CD4-positive, alpha-beta memory T cell (primary cell): Measurements from ENCODE around the gene TRIM38. TPM values are rescaled to one million over a fixed set of nuclear protein-coding genes. Genes with fewer than 3 reads are reported as not detected.

Source experiments
- CTCF ChIA-PET: fragments of 350-600 bp; sonication (Branson Sonifier 250); formaldehyde crosslinking; loops from one replicate; lab custom pipeline; 2021; ENCODE audit warnings: inconsistent platforms; ENCODE audit not compliant: partially characterized antibody; lab: Charles Lee
- POLR2A ChIA-PET: fragments of 350-600 bp; sonication (Branson Sonifier 250); formaldehyde crosslinking; loops from one replicate; lab custom pipeline; 2021; ENCODE audit not compliant: partially characterized antibody; lab: Charles Lee
- DNase-seq, 5 donors: peaks; one replicate each; pipeline versions ENCODE4 v3.0.0 to v3.0.0-alpha.2; 2020 to 2022; ENCODE audit warnings: mixed read lengths in 1 of 5
- H3K27ac ChIP-seq: one replicate; pipeline ENCODE4 v1.7.0; 2013; ENCODE audit warnings: low read depth, low read length
- H3K27me3 ChIP-seq: 2 replicates; pipeline ENCODE4 v1.7.0; 2013; ENCODE audit warnings: mild to moderate bottlenecking, low read length, moderate library complexity; ENCODE audit not compliant: insufficient read depth
- H3K36me3 ChIP-seq: 2 replicates; pipeline ENCODE4 v1.7.0; 2013; ENCODE audit warnings: mild to moderate bottlenecking, low read length, moderate library complexity; ENCODE audit not compliant: insufficient read depth
- H3K4me1 ChIP-seq: 2 replicates; pipeline ENCODE4 v1.7.0; 2013; ENCODE audit warnings: mild to moderate bottlenecking, low read length, moderate library complexity; ENCODE audit not compliant: insufficient read depth
- H3K4me3 ChIP-seq, 2 donors: one replicate each; pipeline ENCODE4 v1.7.0; 2013; ENCODE audit warnings: low read length in 2 of 2, mild to moderate bottlenecking in 1 of 2
- H3K9me3 ChIP-seq, 2 donors: one replicate each; pipeline ENCODE4 v1.7.0; 2013; ENCODE audit warnings: low read length in 2 of 2, control low read depth in 1 of 2; ENCODE audit not compliant: control insufficient read depth in 1 of 2
- H3K27ac Mint-ChIP-seq, 7 donors: one replicate each; pipeline ENCODE4 v1.8.0; 2020 to 2021; ENCODE audit warnings: mixed read lengths in 7 of 7, mild to moderate bottlenecking in 6 of 7, inconsistent platforms in 3 of 7, moderate library complexity in 3 of 7
- H3K27me3 Mint-ChIP-seq, 2 donors: one replicate each; pipeline ENCODE4 v1.8.0; 2020 to 2021; ENCODE audit warnings: mixed read lengths in 2 of 2
- H3K36me3 Mint-ChIP-seq, 2 donors: one replicate each; pipeline ENCODE4 v1.8.0; 2020 to 2021; ENCODE audit warnings: mixed read lengths in 2 of 2, inconsistent platforms in 1 of 2, mild to moderate bottlenecking in 1 of 2
- H3K4me1 Mint-ChIP-seq, 4 donors: one replicate each; pipeline ENCODE4 v1.8.0; 2020 to 2021; ENCODE audit warnings: mixed read lengths in 4 of 4, mild to moderate bottlenecking in 1 of 4
- H3K4me3 Mint-ChIP-seq, 8 donors: one replicate each; pipeline ENCODE4 v1.8.0; 2020 to 2021; ENCODE audit warnings: mixed read lengths in 8 of 8, mild to moderate bottlenecking in 7 of 8, moderate library complexity in 6 of 8, inconsistent platforms in 3 of 8
- H3K9me3 Mint-ChIP-seq, 8 donors: one replicate each; pipeline ENCODE4 v1.8.0; 2020 to 2021; ENCODE audit warnings: mixed read lengths in 8 of 8, mild to moderate bottlenecking in 5 of 8, inconsistent platforms in 3 of 8, moderate library complexity in 1 of 8
- intact Hi-C: fragments of 100-400 bp; cut with micrococcal nuclease; formaldehyde crosslinking; loops from one replicate; pipeline ENCODE4 v1.15.1; 2023
- polyA plus RNA-seq, 2 donors: library from polyadenylated mRNA; unstranded; fragments of 300-500 nt; fragmentation: Illumina TruSeq; gene quantifications; one replicate each; pipeline ENCODE4 v1.2.3, GENCODE V29; 2021
- total RNA-seq, 2 experiments: library from RNA; stranded (reverse); gene quantifications; one replicate each; pipeline ENCODE4 v1.2.3, GENCODE V29; 2021

TRIM38 gene
- total and polyA plus RNA-seq, 4 experiments from 2014 or later, result 4.5 to 37.7 (median 23.8) TPM

DNA sequence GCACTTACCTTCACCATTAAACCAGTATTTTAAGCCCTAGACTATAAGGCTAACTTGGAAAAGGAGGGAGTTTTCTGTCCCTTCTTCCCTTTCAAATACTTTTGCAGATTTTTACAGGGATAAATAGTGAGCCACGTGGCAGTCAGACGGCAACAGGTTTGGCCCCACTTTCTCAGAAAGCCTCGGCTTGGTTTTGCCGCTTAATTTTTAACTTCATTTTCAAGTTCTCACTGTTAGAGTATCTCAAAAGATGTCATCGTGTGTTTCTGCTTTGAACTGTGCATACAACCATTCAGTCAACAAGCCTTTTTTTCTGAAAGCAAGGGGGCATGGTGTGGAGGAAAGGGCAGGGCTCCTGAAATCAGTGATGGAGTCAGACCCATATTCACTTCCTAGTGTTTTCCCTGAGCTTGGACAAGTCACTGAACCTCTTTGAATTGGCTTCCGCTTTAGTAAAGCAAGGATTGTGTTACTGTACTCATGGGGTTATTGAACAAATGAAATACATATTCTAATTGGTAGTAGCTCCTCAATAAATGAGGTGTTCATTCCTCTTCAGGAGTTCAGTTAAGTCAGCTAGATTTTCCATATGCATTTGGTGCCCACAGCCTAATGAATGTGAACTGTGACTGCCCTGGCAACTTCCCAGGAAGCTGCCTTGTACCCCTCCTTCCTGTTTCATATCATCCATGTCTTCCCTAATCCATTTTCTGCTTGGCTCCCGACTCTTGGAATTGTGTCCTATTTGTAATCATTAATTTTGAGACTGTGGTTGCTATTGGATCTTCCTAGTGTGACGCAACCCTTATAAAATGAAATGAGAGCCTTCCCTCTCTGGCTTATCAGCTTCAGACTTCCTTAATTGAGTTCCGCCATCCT is 31.8 kb upstream of the TRIM38 start, which contains the start of gene SLC17A2:
SLC17A2 (minus strand) TSS at position 160 of the 879 bp plus-strand sequence. CDS start 4,895 bp downstream, outside the sequence.
- Mint-ChIP-seq H3K36me3 (no peaks in the 10 kb centered on the region), H3K4me1 (no peaks in the 10 kb centered on the region), H3K27me3 (peaks cover 0 to 4% of the 10 kb centered on the region in 2 donors), H3K9me3 (no peaks in the 10 kb centered on the region), H3K4me3 (no peak within 1 kb of the TSS), H3K27ac (no peak within 1 kb of the TSS)
- no peak within 1 kb of the TSS for H3K27ac ChIP-seq
- no peak for DNase-seq
- H3K27me3 ChIP-seq, result no peaks in the 10 kb centered on the region
- no peaks in the 10 kb centered on the region for H3K4me1 ChIP-seq
- POLR2A ChIA-PET, result no interaction called here
- H3K9me3 ChIP-seq, result no peaks in the 10 kb centered on the region
- H3K4me3 ChIP-seq, result no peak within 1 kb of the TSS
- CTCF ChIA-PET, result no interaction called here
- intact Hi-C loops, result no loop called here
- no peaks in the 10 kb centered on the region for H3K36me3 ChIP-seq

DNA sequence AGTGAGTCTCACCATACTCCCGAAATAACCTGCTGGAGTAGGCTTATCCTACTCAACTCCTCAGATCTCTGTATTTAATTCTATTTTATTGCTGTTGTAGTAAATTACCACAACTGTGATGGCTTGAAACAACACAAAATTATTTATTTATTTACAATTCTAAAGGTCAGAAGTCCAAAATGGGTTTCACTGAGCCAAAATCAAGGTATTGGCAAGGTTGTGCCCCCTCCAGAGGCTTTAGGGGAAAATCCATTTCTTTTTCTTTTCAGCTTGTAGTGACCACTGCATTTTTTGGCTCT is 31.2 kb upstream of the TRIM38 start:
- Mint-ChIP-seq H3K36me3 (no peaks in the 10 kb centered on the region), H3K9me3 (no peaks in the 10 kb centered on the region), H3K4me3 (no peak overlapping the region), H3K27me3 (peaks cover 0 to 5% of the 10 kb centered on the region in 2 donors), H3K4me1 (no peaks in the 10 kb centered on the region), H3K27ac (no peak overlapping the region)
- ChIA-PET CTCF (no interaction called here), POLR2A (no interaction called here)
- H3K27me3 ChIP-seq, result no peaks in the 10 kb centered on the region
- DNase-seq, result no peak
- no peaks in the 10 kb centered on the region for H3K9me3 ChIP-seq
- H3K4me1 ChIP-seq, result no peaks in the 10 kb centered on the region
- H3K36me3 ChIP-seq, result no peaks in the 10 kb centered on the region
- H3K27ac ChIP-seq, result no peak overlapping the region
- H3K4me3 ChIP-seq, result no peak overlapping the region
- intact Hi-C loops, result no loop called here

DNA sequence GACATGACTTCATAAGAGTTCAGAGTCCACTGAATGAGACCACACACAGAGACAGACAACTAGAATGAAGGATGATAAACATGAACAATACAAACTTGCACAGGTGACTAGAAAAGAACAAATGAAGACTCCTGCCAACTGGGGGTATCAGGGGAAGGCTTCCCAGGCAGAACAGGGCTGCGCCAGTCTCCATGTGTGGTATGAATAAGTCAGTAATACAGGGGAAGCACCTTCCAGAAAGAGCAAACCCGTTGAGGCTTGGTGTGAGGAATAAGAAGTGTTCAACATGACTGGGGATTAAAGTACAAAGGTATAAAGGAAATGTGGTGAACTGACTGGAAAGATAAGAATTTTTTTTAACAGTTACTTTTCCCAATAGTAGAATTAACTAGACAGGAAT is 28.4 kb upstream of the TRIM38 start:
- POLR2A ChIA-PET, result no interaction called here
- Histone ChIP-seq H3K36me3 (no peaks in the 10 kb centered on the region), H3K4me3 (no peak overlapping the region), H3K27ac (no peak overlapping the region), H3K9me3 (no peaks in the 10 kb centered on the region), H3K27me3 (no peaks in the 10 kb centered on the region), H3K4me1 (no peaks in the 10 kb centered on the region)
- H3K36me3 Mint-ChIP-seq, result no peaks in the 10 kb centered on the region
- no peak overlapping the region for H3K4me3 Mint-ChIP-seq
- CTCF ChIA-PET, result no interaction called here
- intact Hi-C loops, result no loop called here
- H3K27me3 Mint-ChIP-seq, result peaks cover 0 to 8% of the 10 kb centered on the region in 2 donors
- no peaks in the 10 kb centered on the region for H3K4me1 Mint-ChIP-seq
- no peak overlapping the region for H3K27ac Mint-ChIP-seq
- no peak for DNase-seq
- no peaks in the 10 kb centered on the region for H3K9me3 Mint-ChIP-seq

DNA sequence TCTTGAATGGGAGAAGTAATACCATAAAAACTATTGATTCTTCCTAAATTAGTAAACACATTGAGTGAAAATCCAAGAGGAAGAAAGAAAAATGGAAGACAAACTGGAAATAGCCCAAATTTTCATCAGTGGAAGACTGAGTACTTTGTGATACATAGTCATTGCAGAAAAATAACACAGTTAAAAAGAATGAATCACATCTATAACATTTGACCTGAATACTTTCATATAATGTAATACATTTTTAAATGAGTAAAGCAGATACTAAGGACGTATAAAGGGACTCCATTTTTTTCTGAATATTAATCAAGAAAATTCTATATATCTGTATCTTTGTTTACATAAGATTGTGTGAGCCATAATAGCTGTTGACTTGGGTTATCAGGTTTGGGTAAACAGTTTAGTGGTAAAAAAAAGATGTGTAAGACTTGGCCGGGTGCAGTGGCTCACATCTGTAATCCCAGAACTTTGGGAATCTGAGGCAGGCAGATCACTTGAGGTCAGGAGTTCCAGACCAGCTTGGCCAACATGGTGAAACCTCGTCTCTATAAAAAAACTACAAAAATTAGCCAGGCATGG is 27.8 kb upstream of the TRIM38 start:
- CTCF ChIA-PET, result no interaction called here
- no peaks in the 10 kb centered on the region for H3K4me1 ChIP-seq
- no peak overlapping the region for H3K27ac Mint-ChIP-seq
- H3K27me3 Mint-ChIP-seq, result peaks cover 0 to 8% of the 10 kb centered on the region in 2 donors
- no peaks in the 10 kb centered on the region for H3K9me3 Mint-ChIP-seq
- no peak overlapping the region for H3K27ac ChIP-seq
- intact Hi-C loops, result no loop called here
- no peak for DNase-seq
- no peaks in the 10 kb centered on the region for H3K36me3 ChIP-seq
- no peaks in the 10 kb centered on the region for H3K27me3 ChIP-seq
- H3K4me3 Mint-ChIP-seq, result no peak overlapping the region
- H3K4me3 ChIP-seq, result no peak overlapping the region
- no peaks in the 10 kb centered on the region for H3K9me3 ChIP-seq
- POLR2A ChIA-PET, result no interaction called here
- H3K36me3 Mint-ChIP-seq, result no peaks in the 10 kb centered on the region
- H3K4me1 Mint-ChIP-seq, result no peaks in the 10 kb centered on the region

DNA sequence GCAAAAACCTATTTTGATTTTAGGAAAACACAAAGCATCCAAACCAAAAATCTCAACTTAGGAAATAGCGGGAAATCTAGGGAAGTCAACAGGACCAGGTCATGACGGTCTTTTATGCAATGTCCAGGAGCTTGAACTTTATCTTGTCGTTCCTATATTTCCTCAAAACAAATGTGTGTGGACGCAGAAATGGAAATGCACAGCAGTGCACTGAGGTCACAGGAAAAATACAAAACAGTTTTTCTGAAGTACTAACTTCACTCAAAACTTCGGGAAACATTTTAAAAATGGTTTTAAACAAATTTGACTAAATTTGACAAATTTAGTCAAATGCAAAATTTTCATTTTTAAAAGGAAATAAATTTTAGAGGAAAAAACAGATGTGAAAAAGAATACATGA is 26.6 kb upstream of the TRIM38 start:
- POLR2A ChIA-PET, result no interaction called here
- H3K9me3 ChIP-seq, result no peaks in the 10 kb centered on the region
- Mint-ChIP-seq H3K27me3 (peaks cover 0 to 8% of the 10 kb centered on the region in 2 donors), H3K4me1 (no peaks in the 10 kb centered on the region), H3K27ac (no peak overlapping the region), H3K9me3 (no peaks in the 10 kb centered on the region), H3K4me3 (no peak overlapping the region), H3K36me3 (no peaks in the 10 kb centered on the region)
- intact Hi-C loops, result no loop called here
- H3K4me3 ChIP-seq, result no peak overlapping the region
- no peaks in the 10 kb centered on the region for H3K36me3 ChIP-seq
- H3K27ac ChIP-seq, result no peak overlapping the region
- no peaks in the 10 kb centered on the region for H3K27me3 ChIP-seq
- no peak for DNase-seq
- no peaks in the 10 kb centered on the region for H3K4me1 ChIP-seq
- CTCF ChIA-PET, result interaction anchor here (1.6 kb wide), 1 partner anchor 54 kb away, joined by 4 read pairs; no protein-coding TSS in a partner anchor

DNA sequence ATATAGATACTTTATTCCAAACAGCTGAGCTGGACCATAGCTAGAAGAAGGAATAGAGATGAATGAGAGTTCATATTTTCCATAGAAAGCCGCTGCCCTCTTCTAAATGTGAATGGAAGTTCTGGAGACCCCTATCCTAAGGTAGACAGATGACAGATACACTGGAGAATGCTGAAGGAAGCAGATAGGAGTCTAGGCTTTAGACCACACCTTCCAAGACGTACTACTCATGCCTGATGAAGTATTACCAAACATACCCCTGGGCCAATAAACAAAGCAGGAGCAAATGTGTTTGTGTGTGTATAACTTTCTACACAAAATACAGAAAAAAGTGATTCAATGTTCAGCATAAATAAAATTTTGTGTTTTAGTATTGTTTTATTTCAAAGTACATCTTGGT is 23.0 kb upstream of the TRIM38 start:
- H3K27me3 ChIP-seq, result no peaks in the 10 kb centered on the region
- Mint-ChIP-seq H3K9me3 (no peaks in the 10 kb centered on the region), H3K27ac (no peak overlapping the region), H3K36me3 (no peaks in the 10 kb centered on the region), H3K4me3 (no peak overlapping the region), H3K4me1 (no peaks in the 10 kb centered on the region), H3K27me3 (peaks cover 0 to 4% of the 10 kb centered on the region in 2 donors)
- DNase-seq, result no peak
- H3K27ac ChIP-seq, result no peak overlapping the region
- H3K4me1 ChIP-seq, result no peaks in the 10 kb centered on the region
- H3K36me3 ChIP-seq, result no peaks in the 10 kb centered on the region
- no peak overlapping the region for H3K4me3 ChIP-seq
- intact Hi-C loops, result no loop called here
- H3K9me3 ChIP-seq, result no peaks in the 10 kb centered on the region
- POLR2A ChIA-PET, result no interaction called here
- CTCF ChIA-PET, result interaction anchor here (0.7 to 1.7 kb wide), 3 partner anchors 54 to 222 kb away, joined by 3 to 6 read pairs (median 3); no protein-coding TSS in a partner anchor

DNA sequence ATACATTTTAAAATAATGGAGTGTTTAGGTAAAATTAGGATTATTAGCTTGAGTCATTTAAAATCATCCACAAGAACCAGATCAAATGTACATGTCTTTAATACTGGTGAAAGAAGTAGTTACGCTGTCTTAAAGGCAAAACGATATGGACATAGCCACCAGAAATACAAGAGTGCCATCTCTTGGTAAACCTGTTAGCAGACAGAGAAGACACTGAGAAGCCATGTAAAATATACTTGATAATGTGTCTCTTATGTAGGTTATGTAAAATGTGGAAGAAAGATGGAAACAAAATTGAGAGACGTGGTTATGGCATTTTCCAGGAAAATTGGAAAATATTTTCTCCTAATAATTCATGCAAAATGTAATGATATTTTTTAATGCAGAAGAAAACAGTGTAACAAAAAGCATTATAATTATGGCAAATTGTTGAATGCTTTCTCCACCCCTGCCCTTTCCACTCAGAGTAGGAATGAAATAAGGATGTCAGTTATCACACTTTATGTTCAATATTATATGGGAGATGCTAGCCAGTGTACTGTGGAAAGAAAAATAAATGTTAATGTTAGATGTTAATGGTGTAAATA is 19.9 kb upstream of the TRIM38 start:
- H3K27me3 ChIP-seq, result no peaks in the 10 kb centered on the region
- Mint-ChIP-seq H3K27ac (no peak overlapping the region), H3K36me3 (no peaks in the 10 kb centered on the region), H3K27me3 (peaks cover 0 to 2% of the 10 kb centered on the region in 2 donors), H3K9me3 (peaks cover 0 to 9% (median under 1%) of the 10 kb centered on the region in 8 donors), H3K4me3 (no peak overlapping the region), H3K4me1 (peaks cover 8 to 21% (median 15%) of the 10 kb centered on the region in 4 donors)
- no peak overlapping the region for H3K27ac ChIP-seq
- DNase-seq, result peak in 4 of 5 donors; percentile 27 to 40 (median 32)
- ChIA-PET CTCF (interaction anchor here (1.0 to 1.5 kb wide), 4 partner anchors 155 to 224 kb away, joined by 3 to 9 read pairs (median 5); no protein-coding TSS in a partner anchor), POLR2A (no interaction called here)
- intact Hi-C loops, result loop anchor here (1.0 to 5.0 kb wide), 4 partner anchors 154 to 720 kb away; no protein-coding TSS in a partner anchor
- peaks cover 9% of the 10 kb centered on the region for H3K4me1 ChIP-seq
- no peak overlapping the region for H3K4me3 ChIP-seq
- H3K36me3 ChIP-seq, result no peaks in the 10 kb centered on the region
- H3K9me3 ChIP-seq, result no peaks in the 10 kb centered on the region
